HepG2 (cell line): ENCODE results near the gene FGF21. TPM values are rescaled to one million over a fixed set of nuclear protein-coding genes. Genes with fewer than 3 reads are reported as not detected.

Source experiments
- ATAC-seq: fragments of 200-7000 bp; cut with Tn5 transposase; 3 replicates; pipeline ENCODE4 v1.9.1; 2020; ENCODE audit warnings: mild to moderate bottlenecking, moderate library complexity
- BruUV-seq: library from RNA; stranded (reverse); fragments of 400-500 nt; replicated peaks from 2 replicates; lab custom pipeline; 2021; lab: Mats Ljungman, UMichigan
- CTCF ChIA-PET: fragments of 300-600 bp; formaldehyde crosslinking; extraction: SDS; loops from one replicate; lab custom pipeline; 2021; ENCODE audit warnings: low total read pairs, inconsistent platforms, low intra/inter-chr PET ratio; lab: Yijun Ruan, JAX
- POLR2A ChIA-PET: fragments of 350-600 bp; sonication (Branson Sonifier 250); formaldehyde crosslinking; loops from one replicate; lab custom pipeline; 2020; ENCODE audit warnings: antibody characterized with exemption, inconsistent platforms; lab: Yijun Ruan, JAX
- DNase-seq: peaks from one replicate; pipeline ENCODE4 v3.0.0-alpha.2; 2015; ENCODE audit warnings: low spot score
- FAIRE-seq: peaks from 3 replicates; lab custom pipeline; 2011; peaks lifted over from hg19 to GRCh38; lab: Jason Lieb, UNC
- H2AFZ ChIP-seq: one replicate; pipeline ENCODE4 v1.6.1; 2011; ENCODE audit warnings: low read length, inconsistent platforms
- H3K27ac ChIP-seq: fragments of 300-600 bp; 3 replicates; pipeline ENCODE4 v1.8.0; 2011; ENCODE audit warnings: mixed run types, mild to moderate bottlenecking, mixed read lengths, low read length, inconsistent platforms; ENCODE audit not compliant: insufficient read depth; ENCODE audit errors: extremely low read length
- H3K27me3 ChIP-seq, 2 experiments: fragments of 200-600 bp in 1 of 2; 2 replicates in 1 of 2; 3 replicates in 1 of 2; pipeline versions ENCODE4 v1.6.0 to v1.8.0; 2011; ENCODE audit warnings: low read length in 2 of 2, mild to moderate bottlenecking in 2 of 2, moderate library complexity in 2 of 2, inconsistent platforms in 1 of 2; ENCODE audit not compliant: insufficient read depth in 2 of 2, control insufficient read depth in 1 of 2
- H3K36me3 ChIP-seq, 2 experiments: fragments of 200-600 bp in 1 of 2; replicated peaks in 1 of 2; 2 replicates in 1 of 2; 3 replicates in 1 of 2; pipeline versions ENCODE4 v1.5.1 to v1.8.0; 2011; ENCODE audit warnings: low read length in 2 of 2, inconsistent platforms in 1 of 2; ENCODE audit not compliant: insufficient read depth in 2 of 2, control insufficient read depth in 1 of 2
- H3K4me1 ChIP-seq: 2 replicates; pipeline ENCODE4 v1.5.1; 2012; ENCODE audit warnings: low read length, inconsistent platforms; ENCODE audit not compliant: insufficient read depth
- H3K4me2 ChIP-seq: 2 replicates; pipeline ENCODE4 v1.6.0; 2011; ENCODE audit warnings: low read depth, low read length, inconsistent platforms
- H3K4me3 ChIP-seq, 3 experiments: fragments of 200-600 bp in 1 of 3; sonication (generic), shearing (Covaris generic) in 1 of 3; replicated peaks in 1 of 3; 2 replicates each; pipeline ENCODE4 v1.5.1; 2011 to 2016; ENCODE audit warnings: low read length in 3 of 3, inconsistent platforms in 2 of 3, low read depth in 2 of 3, mild to moderate bottlenecking in 2 of 3, control low read depth in 1 of 3, mixed read lengths in 1 of 3; ENCODE audit not compliant: insufficient read depth in 1 of 3
- H3K79me2 ChIP-seq: one replicate; pipeline ENCODE4 v1.6.1; 2011; ENCODE audit warnings: low read length, inconsistent platforms; ENCODE audit not compliant: insufficient read depth
- H3K9ac ChIP-seq: 2 replicates; pipeline ENCODE4 v1.6.0; 2011; ENCODE audit warnings: mild to moderate bottlenecking, low read depth, low read length, inconsistent platforms; ENCODE audit not compliant: insufficient read depth
- H3K9me3 ChIP-seq: 2 replicates; pipeline ENCODE4 v1.5.1; 2012; ENCODE audit warnings: mild to moderate bottlenecking, low read length
- H4K20me1 ChIP-seq: 2 replicates; pipeline ENCODE4 v1.6.0; 2011; ENCODE audit warnings: inconsistent platforms, mild to moderate bottlenecking, low read length, moderate library complexity; ENCODE audit not compliant: insufficient read depth
- EHMT2 ChIP-seq: fragments of 200-600 bp; sonication (generic); IDR thresholded peaks from 2 replicates; pipeline ENCODE4 v1.7.0; 2017; ENCODE audit warnings: antibody characterized with exemption, low read depth, low read length, borderline replicate concordance
- GZF1 ChIP-seq: sonication (generic); formaldehyde crosslinking; IDR thresholded peaks from 2 replicates; pipeline ENCODE4 v1.5.1; 2020; ENCODE audit warnings: mild to moderate bottlenecking, missing genetic modification reagents
- KLF16 ChIP-seq, 2 experiments: sonication (generic) in 1 of 2; formaldehyde crosslinking in 1 of 2; IDR thresholded peaks; 2 replicates each; pipeline versions ENCODE4 v1.6.1 to v1.8.0; 2016 to 2023; ENCODE audit warnings: missing genetic modification reagents in 2 of 2, missing compliant biosample characterization in 1 of 2
- PHB2 ChIP-seq: fragments of 450-650 bp; IDR thresholded peaks from 2 replicates; pipeline ENCODE4 v1.6.1; 2018; ENCODE audit not compliant: partially characterized antibody
- TEAD3 ChIP-seq: optimal IDR thresholded peaks from 2 replicates; pipeline ENCODE3; 2016; ENCODE audit warnings: borderline replicate concordance
- THAP7 ChIP-seq: sonication (generic); formaldehyde crosslinking; IDR thresholded peaks from 2 replicates; pipeline ENCODE4 v1.8.1; 2023; ENCODE audit warnings: mild to moderate bottlenecking, missing genetic modification reagents
- ZBTB26 ChIP-seq: IDR thresholded peaks from 2 replicates; pipeline ENCODE4 v1.6.1; 2016; ENCODE audit warnings: missing compliant biosample characterization, missing genetic modification reagents, borderline replicate concordance
- ZNF121 ChIP-seq: sonication (generic); formaldehyde crosslinking; IDR thresholded peaks from 2 replicates; pipeline ENCODE4 v1.5.0; 2020; ENCODE audit warnings: mild to moderate bottlenecking, missing genetic modification reagents
- ZNF207 ChIP-seq: fragments of 450-650 bp; IDR thresholded peaks from 2 replicates; pipeline ENCODE4 v1.6.1; 2016; ENCODE audit warnings: antibody characterized with exemption, borderline replicate concordance
- ZNF441 ChIP-seq: sonication (generic); formaldehyde crosslinking; IDR thresholded peaks from 2 replicates; pipeline ENCODE4 v1.7.0; 2021; ENCODE audit warnings: missing genetic modification reagents, borderline replicate concordance
- WGBS: methylation state at CpG from one replicate; pipeline ENCODE4 v1.1.6; 2017; ENCODE audit warnings: low lambda C conversion rate; 5-methylcytosine and 5-hydroxymethylcytosine counted together
- in situ Hi-C: cut with HindIII; loops from 2 replicates; pipeline ENCODE4 v1.10.0; 2017; ENCODE audit warnings: low pct_unique_long_range_greater_than_20kb; ENCODE audit not compliant: extremely low pct_ligation_motif_present
- intact Hi-C: fragments of 100-400 bp; cut with micrococcal nuclease; formaldehyde crosslinking; loops from one replicate; pipeline ENCODE4 v1.10.0; 2022; ENCODE audit not compliant: unreplicated experiment
- polyA plus RNA-seq, 8 experiments: library from polyadenylated mRNA; depleted of rRNA in 3 of 8; stranded (reverse) in 7 of 8; unstranded in 1 of 8; fragments of >200 nt; fragmentation: Illumina TruSeq in 4 of 8; extraction: Trizol in 4 of 8; gene quantifications; 2 replicates each; pipeline versions ENCODE4 v1.2.1 to v1.2.3, GENCODE V29; 2011 to 2016; ENCODE audit warnings: low read depth in 4 of 8, missing spikeins in 1 of 8, mixed read lengths in 1 of 8; ENCODE audit not compliant: insufficient read depth in 1 of 8
- total RNA-seq, 5 experiments: library from RNA; depleted of rRNA; stranded (reverse); fragments of >200 nt; fragmentation: Illumina TruSeq; extraction: Trizol; gene quantifications; 2 replicates each; pipeline ENCODE4 v1.2.3, GENCODE V29; 2016; ENCODE audit warnings: low read depth in 1 of 5

The FGF21 gene
- total and polyA plus RNA-seq, 2 of the 13 experiments (the other 11 are each of a cell fraction or from before 2014, with no cell fraction given) = 0.17 TPM; not detected in 1

- TF ChIP-seq THAP7 (CRISPR knock-in tag) = no peak
- no peak for TF ChIP-seq ZNF441 (CRISPR knock-in tag)
- TF ChIP-seq PHB2 = no peak
- TF ChIP-seq KLF16 (CRISPR knock-in tag; IDR thresholded peaks at IDR 0.05) = no peak
- TF ChIP-seq ZNF207 = no peak
- TF ChIP-seq ZBTB26 (CRISPR knock-in tag) = no peak
- no peak for TF ChIP-seq GZF1 (CRISPR knock-in tag)
These were observed 37.9 kb downstream of the FGF21 start (continued) for GRCh38 chr19:48793271-48793670.

GRCh38 chr19:48794291-48794690 lies 39.0 kb downstream of the FGF21 start:
- ChIA-PET POLR2A (interaction anchor here (1.6 kb wide), 1 partner anchor 13 kb away, joined by 8 read pairs; no protein-coding TSS in a partner anchor), CTCF (interaction anchor here (0.8 kb wide), 1 partner anchor 41 kb away, joined by 5 read pairs; the partner anchor contains the start of gene HSD17B14)
- Histone ChIP-seq H3K9ac (no peak overlapping the region), H3K27ac (no peak overlapping the region), H3K9me3 (no peaks in the 10 kb centered on the region), H3K27me3 (no peaks in the 10 kb centered on the region), H4K20me1 (no peaks in the 10 kb centered on the region), H3K79me2 (no peaks in the 10 kb centered on the region), H3K4me3 (no peak overlapping the region)
- in situ Hi-C loops = no loop called here
- WGBS = 59% methylated on average over 6 of the region's 6 CpGs
- no peak for DNase-seq
- ATAC-seq = no peak
- BruUV-seq = no TSS peak
- intact Hi-C loops = no loop called here
- peak; percentile 90 for TF ChIP-seq ZNF121 (CRISPR knock-in tag)
- no peak for TF ChIP-seq EHMT2
- no peak for TF ChIP-seq TEAD3 (CRISPR knock-in tag)
- TF ChIP-seq, all 625 proteins: peak for 1
- FAIRE-seq = no peak
- no peak overlapping the region for H2AFZ ChIP-seq
- H3K4me1 ChIP-seq = peaks cover 28% of the 10 kb centered on the region
- H3K36me3 ChIP-seq = no peaks in the 10 kb centered on the region
- no peak overlapping the region for H3K4me2 ChIP-seq
